GM19452 (cell line): ENCODE measurements around the gene TIMM44.
"Not testable (repeated sequence)": the region's sequence is repeated elsewhere in the genome, so short reads cannot be mapped to it uniquely, and the experiment has no call there.

Experiments
- ATAC-seq: cut with Tn5 transposase; IDR thresholded peaks from one replicate; pipeline ENCODE4 v1.9.1; 2021; ENCODE audit not compliant: unreplicated experiment

Gene TIMM44

GRCh38 chr19:7953060-7953459 lies 9.6 kb upstream of the TIMM44 start:
- ATAC-seq = no peak

DNA sequence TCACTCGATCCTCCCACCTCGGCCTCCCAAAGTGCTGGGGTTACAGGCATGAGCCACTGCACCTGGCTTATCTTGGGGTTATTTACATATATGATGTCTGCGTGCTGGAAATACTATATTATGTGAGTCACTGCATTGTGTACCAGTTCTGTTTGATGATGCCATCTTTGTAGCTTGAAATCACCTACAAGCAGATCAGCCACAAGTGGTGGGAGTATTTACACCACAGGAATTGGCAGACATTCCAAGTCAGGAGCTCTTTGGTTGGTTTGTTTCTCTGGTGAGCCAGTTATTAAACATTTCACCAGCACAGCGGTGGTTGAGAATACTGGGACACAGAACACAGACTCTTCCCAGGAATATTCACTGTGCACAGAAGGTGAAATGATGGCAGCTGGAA lies 4.5 kb upstream of the TIMM44 start:
- ATAC-seq = no peak

DNA sequence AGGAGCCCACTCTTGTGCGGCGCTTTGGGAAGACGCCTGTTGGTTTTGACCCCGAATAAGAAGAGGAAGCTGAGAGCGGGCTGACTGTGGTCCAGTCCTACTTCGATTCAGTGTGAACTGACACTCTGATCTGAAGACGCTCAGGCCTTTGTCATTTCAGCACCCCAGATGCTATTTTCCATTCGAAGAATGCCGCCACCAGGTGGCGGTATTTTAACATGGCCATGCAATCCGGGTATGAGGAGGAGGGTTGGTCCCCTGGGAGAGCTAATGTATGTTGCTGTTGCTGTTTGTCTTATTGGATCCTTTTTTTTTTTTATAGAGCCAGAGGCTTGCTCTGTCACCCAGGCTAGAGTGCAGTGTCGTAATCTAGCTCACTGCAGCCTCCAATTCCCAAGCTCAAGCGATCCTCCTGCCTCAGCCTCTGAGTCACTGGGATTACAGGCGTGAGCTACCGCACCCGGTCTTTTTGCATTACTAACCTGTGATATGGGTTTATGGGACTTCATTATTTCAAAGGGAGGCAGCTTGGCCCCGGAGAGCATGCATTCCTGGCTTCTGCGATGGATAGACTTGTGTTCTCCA lies 803 bp upstream of the TIMM44 start:
- peak; percentile 35 for ATAC-seq

GRCh38 chr19:7942981-7943443 lies 454 bp downstream of the TIMM44 start:
- ATAC-seq = no peak

DNA sequence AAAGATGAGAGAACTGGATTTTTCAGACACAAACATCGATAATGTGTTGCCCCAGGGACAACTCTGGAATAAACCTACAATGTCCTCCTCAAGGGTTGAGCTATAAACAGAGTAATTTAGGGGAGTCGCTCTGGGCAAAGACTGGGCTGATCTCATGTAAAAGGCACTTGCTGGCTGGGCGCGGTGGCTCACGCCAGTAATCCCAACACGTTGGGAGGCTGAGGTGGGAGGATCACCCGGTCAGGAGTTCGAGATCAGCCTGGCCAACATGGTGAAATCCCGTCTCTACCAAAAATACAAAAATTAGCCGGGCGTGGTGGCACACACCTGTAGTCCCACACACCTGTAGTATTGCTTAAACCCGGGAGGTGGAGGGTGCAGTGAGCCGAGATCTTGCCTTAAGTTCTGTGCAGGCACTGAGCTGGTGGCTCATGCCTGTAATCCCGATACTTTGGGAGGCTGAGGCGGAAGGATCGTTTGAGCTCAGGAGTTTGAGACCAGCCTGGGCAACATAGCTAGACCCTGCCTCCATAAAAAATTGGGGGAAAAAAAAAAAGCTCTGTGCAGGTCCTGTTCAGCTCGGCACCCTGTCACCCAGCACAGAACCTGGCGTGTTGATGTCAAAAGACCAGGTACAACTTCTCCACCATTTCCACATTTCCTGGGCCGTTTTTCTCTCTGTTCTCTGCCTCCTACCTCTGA lies 1.4 kb downstream of the TIMM44 start:
- no peak for ATAC-seq

- ATAC-seq = no peak
Observed at GRCh38 chr19:7940841-7941240, 2.6 kb downstream of the TIMM44 start.

GRCh38 chr19:7934766-7935165 lies 8.7 kb downstream of the TIMM44 start:
- ATAC-seq = no peak

DNA sequence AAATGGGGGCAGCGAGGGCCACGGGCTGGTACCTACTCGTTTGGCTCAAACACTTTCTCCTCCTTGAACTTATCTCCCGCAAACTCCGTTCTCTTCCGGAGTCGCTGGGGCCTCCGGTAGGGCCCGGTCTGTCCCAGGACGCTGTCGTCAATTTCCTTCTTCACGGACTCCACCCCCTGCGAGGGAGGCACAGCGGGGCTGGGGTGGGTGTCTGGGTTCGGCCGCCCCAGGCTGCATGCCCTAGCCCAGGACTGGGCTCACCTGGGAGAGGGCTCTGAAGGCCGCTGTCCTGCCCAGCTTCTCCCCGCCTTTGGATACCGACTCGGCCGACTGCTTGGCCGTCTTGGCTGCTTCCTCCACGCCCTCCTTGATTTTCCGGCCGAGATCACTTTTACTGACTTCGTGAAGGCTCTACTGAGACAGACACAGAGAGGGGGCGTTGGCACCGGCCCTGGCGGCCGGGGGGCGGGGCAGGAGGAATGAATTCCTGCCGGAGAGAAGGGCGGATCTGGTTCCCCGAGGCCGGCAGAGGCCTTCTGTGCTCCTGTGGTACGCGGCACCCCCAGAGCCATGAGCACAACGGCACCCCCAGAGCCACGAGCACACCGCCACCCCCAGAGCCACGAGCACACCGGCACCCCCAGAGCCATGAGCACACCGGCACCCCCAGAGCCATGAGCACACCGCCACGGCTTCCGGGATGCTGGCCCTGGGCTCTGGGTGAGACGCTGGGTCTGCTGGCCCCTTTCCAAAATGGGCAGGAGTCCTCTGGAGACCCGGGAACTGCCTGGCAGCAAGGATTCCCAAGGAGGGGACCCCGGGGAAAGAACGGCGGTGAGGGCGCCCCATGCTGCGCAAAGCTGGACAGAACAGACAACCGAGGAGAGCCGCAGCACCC lies 9.4 kb downstream of the TIMM44 start:
- ATAC-seq = no peak

DNA sequence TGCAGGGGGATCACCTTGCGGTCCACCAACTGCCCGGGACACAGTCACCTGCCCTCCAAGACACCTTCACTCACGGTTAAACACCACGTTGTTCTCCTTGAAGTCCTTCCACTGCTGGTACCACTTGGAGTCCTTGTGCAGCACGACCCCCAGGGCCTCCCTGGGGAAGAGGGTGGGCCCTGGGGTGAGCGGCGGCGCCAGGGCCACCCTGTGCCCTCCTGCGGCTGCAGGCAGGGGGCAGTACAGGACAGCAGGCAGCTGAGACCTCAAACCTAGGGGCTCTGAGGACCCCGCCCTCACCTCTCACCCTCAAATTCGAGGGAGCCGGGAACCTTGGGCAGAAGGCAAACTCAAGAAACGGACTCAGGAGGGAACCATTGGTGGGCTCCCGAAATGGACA lies 10.1 kb downstream of the TIMM44 start:
- no peak for ATAC-seq

DNA sequence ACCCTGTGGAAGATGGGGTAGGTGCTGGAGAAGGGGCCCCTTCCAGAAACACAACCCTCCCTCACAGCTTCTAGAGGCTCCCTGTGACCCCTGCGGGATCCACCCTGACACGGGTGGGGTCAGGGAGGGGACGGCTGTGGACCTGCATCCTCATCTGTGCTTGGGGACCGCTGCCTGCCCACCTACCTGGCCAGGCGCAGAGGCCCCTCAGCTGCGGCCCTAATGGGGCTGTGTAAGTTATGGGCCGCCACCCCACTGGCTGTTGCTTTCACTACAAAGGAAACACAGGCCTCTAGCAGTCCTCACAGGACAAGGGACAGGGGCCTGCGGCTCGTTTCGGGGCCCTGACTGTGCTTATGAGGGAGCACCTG lies 10.6 kb downstream of the TIMM44 start:
- no peak for ATAC-seq

- ATAC-seq = no peak
Observed at GRCh38 chr19:7932276-7932929, 11.1 kb downstream of the TIMM44 start.

- no peak for ATAC-seq
Observed at GRCh38 chr19:7931221-7932061, 12.0 kb downstream of the TIMM44 start.

DNA sequence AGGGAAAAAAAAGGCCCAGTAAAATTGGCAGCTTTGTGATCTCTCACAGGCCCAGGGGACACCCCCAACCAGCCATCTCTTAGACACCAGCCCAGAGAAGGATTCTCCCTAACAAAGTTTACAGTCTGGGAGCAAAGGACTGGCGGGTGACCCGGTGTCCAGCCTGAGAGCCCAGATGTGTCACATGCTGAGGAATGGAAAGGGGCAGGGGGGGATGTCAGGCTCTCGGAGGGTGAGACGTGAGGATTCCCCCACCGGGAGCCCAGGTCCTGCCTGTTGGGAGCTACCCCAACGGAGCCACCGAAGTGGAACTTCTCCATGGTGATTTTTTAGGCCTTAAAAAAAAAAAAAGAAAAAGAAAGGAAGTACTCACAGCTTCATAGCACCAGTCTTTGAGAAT lies 12.7 kb downstream of the TIMM44 start:
- ATAC-seq = no peak

DNA sequence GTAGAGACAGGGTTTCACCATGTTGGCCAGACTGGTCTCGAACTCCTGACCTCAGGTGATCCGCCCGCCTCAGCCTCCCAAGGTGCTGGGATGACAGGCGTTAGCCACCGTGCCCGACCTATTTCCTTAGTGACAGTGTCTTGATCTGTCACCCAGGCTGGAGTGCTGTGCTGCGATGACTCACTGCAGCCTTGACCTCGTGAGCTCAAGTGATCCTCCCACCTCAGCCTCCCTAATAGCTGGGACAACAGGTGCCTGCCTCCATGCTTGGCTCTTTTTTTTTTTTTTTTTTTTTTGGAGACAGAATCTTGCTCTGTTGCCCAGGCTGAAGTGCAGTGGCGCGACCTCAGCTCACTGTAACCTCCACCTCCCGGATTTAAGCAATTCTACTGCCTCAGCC lies 13.4 kb downstream of the TIMM44 start:
- ATAC-seq = not testable (repeated sequence)

DNA sequence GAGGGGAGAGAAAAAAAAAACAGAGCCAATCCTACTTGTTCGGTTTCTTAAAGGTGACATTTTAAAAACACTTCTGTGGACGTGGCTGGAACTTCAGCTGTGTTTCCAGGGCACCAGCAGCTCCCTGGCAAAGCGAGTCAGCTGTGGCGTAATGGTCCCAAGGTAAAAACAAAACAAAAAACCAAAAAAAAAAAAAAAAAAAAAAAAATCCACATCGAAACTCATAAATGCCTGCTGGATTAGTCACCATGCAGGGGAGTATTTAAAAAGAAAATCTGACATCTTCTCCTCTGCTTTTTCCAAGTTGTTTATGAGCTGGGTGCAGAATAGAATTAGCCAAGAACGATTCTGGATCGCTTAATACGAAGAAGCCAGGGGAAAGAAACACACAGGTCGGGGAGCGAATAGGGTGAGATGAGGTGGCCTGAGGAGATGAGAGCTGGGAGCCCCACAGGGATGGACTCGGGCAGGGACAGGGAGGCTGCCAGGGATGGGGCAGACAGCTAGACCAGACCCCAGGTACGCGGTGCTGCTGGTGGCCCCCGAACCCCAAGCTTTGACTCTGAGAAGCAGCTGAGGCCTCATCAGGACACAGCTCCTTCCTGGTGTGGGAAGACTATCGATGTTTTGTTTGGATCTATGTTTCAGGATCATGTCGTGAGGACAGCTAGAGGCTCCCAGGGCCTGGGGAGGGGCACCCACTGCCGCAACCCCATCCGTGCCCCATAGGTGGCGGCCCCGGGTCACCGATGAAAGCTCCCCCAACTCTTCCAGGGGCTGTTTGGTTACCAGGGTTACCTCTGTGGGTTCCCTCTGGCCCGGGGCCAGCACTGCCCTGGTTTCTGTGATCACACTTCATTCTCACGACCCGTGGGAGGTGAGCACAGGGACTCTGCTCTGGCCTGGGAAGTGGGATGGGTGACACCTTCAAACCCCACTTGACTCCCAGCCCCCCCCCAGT lies 14.4 kb downstream of the TIMM44 start:
- ATAC-seq = no peak

DNA sequence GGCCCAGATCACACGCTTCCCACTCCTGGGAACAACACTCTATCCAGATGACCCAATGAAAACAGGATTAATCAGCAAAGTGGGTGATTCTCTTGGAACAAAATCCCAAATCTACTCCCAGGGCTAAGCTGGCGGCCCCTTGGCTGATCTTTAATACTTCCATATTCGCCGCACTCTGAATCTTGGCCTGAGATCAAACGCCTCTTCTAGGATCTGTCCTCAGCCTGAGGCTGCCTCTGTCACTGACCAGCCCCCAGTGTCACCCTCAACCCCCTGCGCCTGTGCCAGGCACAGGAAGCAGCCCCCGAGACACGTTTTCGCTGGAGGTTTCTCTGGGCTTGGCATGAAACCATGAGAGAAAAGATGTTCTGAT lies 15.1 kb downstream of the TIMM44 start:
- ATAC-seq = no peak

DNA sequence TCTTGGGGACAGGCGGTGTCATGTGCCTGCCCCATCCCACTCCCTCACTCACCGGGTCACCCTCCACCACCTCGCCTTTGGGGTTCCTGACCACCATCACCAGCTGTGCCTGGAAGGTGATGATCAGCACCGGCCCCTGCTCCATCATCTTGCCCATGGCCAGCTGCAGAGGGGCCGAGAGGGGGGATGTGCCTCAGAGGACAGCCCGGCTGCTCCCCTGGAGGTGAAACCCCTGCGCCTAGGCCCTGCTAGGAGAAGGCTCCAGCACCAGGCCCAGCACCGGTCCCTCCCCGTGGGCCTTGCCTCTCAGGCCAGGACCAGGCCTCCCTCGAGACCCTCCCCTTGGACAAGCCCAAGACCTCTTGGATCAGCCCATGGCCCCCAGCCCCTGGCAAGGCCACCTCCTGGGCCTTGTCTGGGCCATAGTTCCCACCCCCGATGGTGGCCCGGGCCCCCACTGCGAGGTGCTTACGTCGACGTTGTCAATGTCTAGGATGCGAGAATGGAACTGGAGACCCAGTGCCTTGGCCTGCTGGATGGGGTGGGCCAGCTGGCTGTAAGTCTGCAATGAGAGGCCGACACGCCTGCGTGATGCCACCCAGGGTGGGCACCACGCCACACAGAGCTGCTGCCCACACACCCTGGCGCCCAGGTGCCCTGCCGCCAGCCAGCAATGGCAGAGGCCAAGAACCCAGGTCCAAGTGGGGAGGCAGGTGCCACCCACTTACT lies 15.7 kb downstream of the TIMM44 start:
- no peak for ATAC-seq

GRCh38 chr19:7926727-7927604 lies 16.5 kb downstream of the TIMM44 start:
- no peak for ATAC-seq
